Upper lobe of right lung (tissue), 1 donor: Measurements from ENCODE around the gene ESRRA. TPM values are rescaled to one million over a fixed set of nuclear protein-coding genes. Genes with fewer than 3 reads are reported as not detected.

Source experiments
- ATAC-seq: fragments of 200-7000 bp; cut with Tn5 transposase; one replicate; pipeline ENCODE4 v1.9.1; 2020; ENCODE audit warnings: mild to moderate bottlenecking, moderate library complexity
- DNase-seq: peaks from one replicate; pipeline ENCODE4 v3.0.0-alpha.2; 2020
- H3K27ac ChIP-seq: fragments of 200-600 bp; one replicate; pipeline ENCODE4 v1.8.0; 2022
- H3K27me3 ChIP-seq: fragments of 200-600 bp; one replicate; pipeline ENCODE4 v1.8.0; 2022; ENCODE audit warnings: mild to moderate bottlenecking
- H3K36me3 ChIP-seq: fragments of 200-600 bp; one replicate; pipeline ENCODE4 v1.8.0; 2022
- H3K4me1 ChIP-seq: fragments of 200-600 bp; one replicate; pipeline ENCODE4 v1.8.0; 2022
- H3K4me3 ChIP-seq: fragments of 200-600 bp; one replicate; pipeline ENCODE4 v1.8.0; 2022; ENCODE audit warnings: mild to moderate bottlenecking
- H3K9me3 ChIP-seq: fragments of 200-600 bp; one replicate; pipeline ENCODE4 v1.8.0; 2022
- intact Hi-C: fragments of 100-400 bp; cut with DNase I; formaldehyde crosslinking; loops from one replicate; pipeline ENCODE4 v1.11.0; 2022
- total RNA-seq: library from RNA; stranded (reverse); fragmentation: NEBNext Ultra II Directional; extraction: Animal tissue kit (Norgen Biotek cat#: 25700); gene quantifications from one replicate; pipeline ENCODE4 v1.2.1, GENCODE V29; 2021
- TF ChIP-seq, protein P1 (sequence below): fragments of 200-600 bp; IDR thresholded peaks from one replicate; pipeline ENCODE4 v1.8.0; 2022; ENCODE audit warnings: antibody characterized with exemption
- donor health status: DM: no; HTN: yes; CAD: no; lungs with severe emphysema.

Gene ESRRA
- total RNA-seq, 1 donor from 2014 or later, result 51.9 TPM

DNA sequence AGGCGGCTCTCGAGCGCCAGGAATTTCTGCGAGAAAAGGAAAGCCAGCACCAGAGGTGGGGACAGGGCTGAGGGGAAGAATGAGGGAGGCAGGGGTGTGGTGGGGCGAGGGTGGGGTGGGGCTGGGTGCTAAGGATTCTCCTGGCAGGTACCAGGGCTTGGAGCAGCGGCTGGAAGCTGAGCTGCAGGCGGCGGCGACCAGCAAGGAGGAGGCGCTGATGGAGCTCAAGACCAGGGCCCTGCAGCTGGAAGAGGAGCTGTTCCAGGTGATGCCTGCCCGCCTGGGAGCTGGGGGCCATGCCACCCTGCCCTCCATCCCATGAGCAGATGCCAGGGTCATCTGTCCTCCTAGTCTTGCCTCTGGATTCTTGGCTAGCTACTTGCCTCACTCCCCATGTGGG, 44.1 kb downstream of the ESRRA start:
- DNase-seq (no peak), ATAC-seq (no peak)
- Histone ChIP-seq H3K36me3 (no peaks in the 10 kb centered on the region), H3K9me3 (no peaks in the 10 kb centered on the region), H3K27me3 (no peaks in the 10 kb centered on the region), H3K27ac (no peak overlapping the region), H3K4me3 (no peak overlapping the region), H3K4me1 (no peaks in the 10 kb centered on the region)
- intact Hi-C loops, result no loop called here
- TF ChIP-seq, protein P1, sequence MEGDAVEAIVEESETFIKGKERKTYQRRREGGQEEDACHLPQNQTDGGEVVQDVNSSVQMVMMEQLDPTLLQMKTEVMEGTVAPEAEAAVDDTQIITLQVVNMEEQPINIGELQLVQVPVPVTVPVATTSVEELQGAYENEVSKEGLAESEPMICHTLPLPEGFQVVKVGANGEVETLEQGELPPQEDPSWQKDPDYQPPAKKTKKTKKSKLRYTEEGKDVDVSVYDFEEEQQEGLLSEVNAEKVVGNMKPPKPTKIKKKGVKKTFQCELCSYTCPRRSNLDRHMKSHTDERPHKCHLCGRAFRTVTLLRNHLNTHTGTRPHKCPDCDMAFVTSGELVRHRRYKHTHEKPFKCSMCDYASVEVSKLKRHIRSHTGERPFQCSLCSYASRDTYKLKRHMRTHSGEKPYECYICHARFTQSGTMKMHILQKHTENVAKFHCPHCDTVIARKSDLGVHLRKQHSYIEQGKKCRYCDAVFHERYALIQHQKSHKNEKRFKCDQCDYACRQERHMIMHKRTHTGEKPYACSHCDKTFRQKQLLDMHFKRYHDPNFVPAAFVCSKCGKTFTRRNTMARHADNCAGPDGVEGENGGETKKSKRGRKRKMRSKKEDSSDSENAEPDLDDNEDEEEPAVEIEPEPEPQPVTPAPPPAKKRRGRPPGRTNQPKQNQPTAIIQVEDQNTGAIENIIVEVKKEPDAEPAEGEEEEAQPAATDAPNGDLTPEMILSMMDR, result no peak

DNA sequence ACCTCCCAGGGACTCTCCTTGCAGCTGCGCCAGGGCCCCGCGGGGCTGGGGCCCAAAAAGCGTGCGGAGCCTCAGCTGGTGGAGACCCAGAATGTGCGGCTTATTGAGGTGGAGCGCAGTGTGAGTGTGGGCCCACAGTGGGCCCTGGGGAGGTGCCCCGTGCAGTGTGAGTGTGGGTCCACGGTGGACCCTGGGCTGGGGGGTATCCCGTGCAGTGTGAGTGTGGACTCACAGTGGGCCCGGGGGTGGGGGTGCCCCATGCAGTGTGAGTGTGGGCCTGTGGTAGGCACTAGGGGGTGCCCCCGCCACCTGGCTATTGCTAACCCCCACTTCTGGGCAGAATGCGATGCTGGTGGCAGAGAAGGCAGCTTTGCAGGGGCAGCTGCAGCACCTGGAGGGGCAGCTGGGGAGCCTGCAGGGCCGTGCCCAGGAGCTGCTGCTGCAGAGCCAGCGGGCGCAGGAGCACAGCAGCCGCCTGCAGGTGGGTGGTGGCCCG, 45.9 kb downstream of the ESRRA start:
- intact Hi-C loops, result no loop called here
- Histone ChIP-seq H3K4me1 (peaks cover 7% of the 10 kb centered on the region), H3K36me3 (no peaks in the 10 kb centered on the region), H3K27me3 (no peaks in the 10 kb centered on the region), H3K9me3 (no peaks in the 10 kb centered on the region), H3K27ac (no peak overlapping the region), H3K4me3 (no peak overlapping the region)
- DNase-seq, result no peak
- ATAC-seq, result no peak
- TF ChIP-seq, protein P1, result no peak

DNA sequence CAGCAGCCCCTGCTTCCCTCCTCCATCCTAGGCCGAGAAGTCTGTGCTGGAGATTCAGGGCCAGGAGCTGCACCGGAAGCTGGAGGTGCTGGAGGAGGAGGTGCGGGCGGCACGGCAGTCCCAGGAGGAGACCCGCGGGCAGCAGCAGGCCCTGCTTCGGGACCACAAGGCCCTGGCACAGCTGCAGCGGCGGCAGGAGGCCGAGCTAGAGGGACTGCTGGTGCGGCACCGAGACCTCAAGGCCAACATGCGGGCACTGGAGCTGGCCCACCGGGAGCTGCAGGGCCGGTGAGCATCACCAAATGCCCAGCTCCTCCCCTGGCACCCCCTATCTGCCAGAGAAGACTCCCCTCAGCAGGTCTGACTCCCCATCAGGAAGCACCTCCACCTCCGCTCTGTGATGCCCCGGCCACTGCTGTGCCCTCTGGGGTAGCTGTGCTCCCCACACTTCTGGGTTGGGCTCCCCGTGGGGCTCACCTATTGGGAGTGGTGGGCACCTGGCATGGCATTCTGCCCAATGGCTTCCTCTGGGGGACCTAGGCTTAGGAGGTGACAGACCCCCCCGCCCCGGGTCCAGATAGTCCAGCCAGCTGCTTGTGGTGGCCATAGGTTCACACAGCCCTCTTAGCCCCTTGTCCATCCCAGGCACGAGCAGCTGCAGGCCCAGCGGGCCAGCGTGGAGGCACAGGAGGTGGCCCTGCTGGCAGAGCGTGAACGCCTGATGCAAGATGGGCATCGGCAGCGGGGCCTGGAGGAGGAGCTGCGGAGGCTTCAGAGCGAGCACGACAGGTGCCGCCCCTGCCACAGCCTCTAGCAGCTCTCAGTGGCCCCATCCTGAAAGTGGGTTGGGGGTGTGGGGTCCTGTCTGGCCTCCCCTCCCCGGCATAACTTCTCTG, 47.0 kb downstream of the ESRRA start:
- intact Hi-C loops, result no loop called here
- no peak overlapping the region for H3K4me3 ChIP-seq
- H3K27me3 ChIP-seq, result no peaks in the 10 kb centered on the region
- DNase-seq, result no peak
- no peaks in the 10 kb centered on the region for H3K36me3 ChIP-seq
- H3K4me1 ChIP-seq, result peaks cover 7% of the 10 kb centered on the region
- no peaks in the 10 kb centered on the region for H3K9me3 ChIP-seq
- TF ChIP-seq, protein P1, result no peak
- no peak overlapping the region for H3K27ac ChIP-seq
- ATAC-seq, result no peak

DNA sequence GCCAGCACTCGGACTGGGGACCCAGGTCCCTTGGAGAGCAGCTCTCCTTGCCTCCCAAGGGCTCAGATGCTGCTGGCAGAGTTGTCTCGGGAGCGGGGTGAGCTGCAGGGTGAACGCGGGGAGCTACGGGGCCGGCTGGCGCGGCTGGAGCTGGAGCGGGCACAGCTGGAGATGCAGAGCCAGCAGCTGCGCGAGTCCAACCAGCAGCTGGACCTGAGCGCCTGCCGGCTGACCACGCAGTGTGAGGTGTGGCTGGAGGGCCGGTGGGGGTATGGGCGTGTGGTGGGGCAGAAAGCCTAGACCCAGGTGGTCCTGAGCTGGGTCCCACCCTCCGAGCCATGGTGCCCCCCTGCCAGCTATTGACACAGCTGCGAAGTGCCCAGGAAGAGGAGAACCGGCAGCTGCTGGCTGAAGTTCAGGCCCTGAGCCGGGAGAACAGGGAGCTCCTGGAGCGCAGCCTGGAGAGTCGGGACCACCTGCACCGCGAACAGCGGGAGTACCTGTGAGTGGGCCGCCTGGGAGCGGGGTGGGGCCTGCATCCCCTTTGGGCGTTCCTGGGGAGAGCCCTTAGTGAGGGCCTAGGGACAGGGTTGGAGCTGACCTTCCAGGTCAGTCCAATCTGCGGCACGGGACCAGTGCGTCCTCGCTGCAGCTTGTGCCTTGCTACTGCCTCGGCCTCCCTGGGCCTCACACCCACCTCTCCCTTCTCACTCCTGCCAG, 47.8 kb downstream of the ESRRA start:
- Histone ChIP-seq H3K27me3 (no peaks in the 10 kb centered on the region), H3K4me3 (no peak overlapping the region), H3K27ac (no peak overlapping the region), H3K4me1 (peaks cover 13% of the 10 kb centered on the region), H3K9me3 (no peaks in the 10 kb centered on the region), H3K36me3 (no peaks in the 10 kb centered on the region)
- DNase-seq, result no peak
- intact Hi-C loops, result no loop called here
- no peak for ATAC-seq
- TF ChIP-seq, protein P1, result no peak

DNA sequence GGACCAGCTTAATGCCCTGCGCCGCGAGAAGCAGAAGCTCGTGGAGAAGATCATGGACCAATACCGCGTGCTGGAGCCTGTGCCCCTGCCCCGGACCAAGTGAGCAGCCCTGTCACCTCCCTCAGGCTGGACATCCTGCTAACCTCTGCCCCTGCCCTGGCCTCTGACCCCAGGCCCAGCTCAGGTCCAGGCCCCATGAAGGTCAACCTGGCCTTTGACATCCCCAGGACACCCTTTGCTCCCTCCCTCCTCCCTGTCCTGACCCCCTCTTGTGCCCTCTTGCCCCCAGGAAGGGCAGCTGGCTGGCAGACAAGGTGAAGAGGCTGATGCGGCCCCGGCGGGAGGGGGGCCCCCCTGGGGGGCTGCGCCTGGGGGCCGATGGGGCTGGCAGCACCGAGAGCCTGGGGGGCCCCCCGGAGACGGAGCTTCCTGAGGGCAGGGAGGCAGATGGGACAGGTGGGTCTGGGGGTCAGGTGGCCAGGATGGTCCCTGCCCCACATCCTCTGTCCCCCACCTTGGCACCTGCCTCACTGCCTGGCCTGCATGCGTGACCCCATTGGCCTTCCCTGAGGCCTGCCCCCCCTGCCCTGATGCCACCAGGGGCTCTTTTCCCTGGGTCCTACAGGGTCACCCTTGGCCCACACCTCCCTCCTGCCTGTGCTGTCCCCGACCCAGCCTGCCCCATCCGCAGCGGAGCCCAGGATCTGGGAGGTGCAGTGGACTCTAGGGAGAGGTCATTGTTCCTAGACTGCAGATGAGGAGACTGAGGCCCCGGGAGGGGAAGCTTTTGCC, 48.6 kb downstream of the ESRRA start:
- TF ChIP-seq, protein P1, result no peak
- no peak for DNase-seq
- intact Hi-C loops, result no loop called here

More for the DNA sequence above, 48.6 kb downstream of the ESRRA start:
- Histone ChIP-seq H3K4me3 (no peak overlapping the region), H3K9me3 (no peaks in the 10 kb centered on the region), H3K27me3 (no peaks in the 10 kb centered on the region), H3K4me1 (peaks cover 18% of the 10 kb centered on the region), H3K27ac (no peak overlapping the region), H3K36me3 (no peaks in the 10 kb centered on the region)
- ATAC-seq, result no peak
